Posterior cingulate gyrus (tissue), 11 donors: ENCODE results near the gene ASTN2.

Experiments used
- DNase-seq, 10 donors: peaks; one replicate each; pipeline versions ENCODE4 v3.0.0 to v3.0.0-alpha.2; 2020 to 2021; ENCODE audit warnings: mixed read lengths in 3 of 10
- intact Hi-C: fragments of 100-400 bp; cut with DNase I; formaldehyde crosslinking; loops from one replicate; pipeline ENCODE4 v1.15.1; 2023

The ASTN2 gene

GRCh38 chr9:116587919-116588318 is 826.9 kb downstream of the ASTN2 start:
- intact Hi-C loops: no loop called here
- DNase-seq: no peak

- intact Hi-C loops: no loop called here
- no peak for DNase-seq
Observed at GRCh38 chr9:116585896-116586295, 829.0 kb downstream of the ASTN2 start.

- DNase-seq: no peak
- intact Hi-C loops: no loop called here
Observed at GRCh38 chr9:116585204-116585603, 829.7 kb downstream of the ASTN2 start.

GRCh38 chr9:116580853-116581252 is 834.0 kb downstream of the ASTN2 start:
- no peak for DNase-seq
- intact Hi-C loops: no loop called here

GRCh38 chr9:116576386-116576785 is 838.5 kb downstream of the ASTN2 start:
- DNase-seq: no peak
- intact Hi-C loops: loop anchor here (10.0 kb wide), 1 partner anchor 68 kb away; no protein-coding TSS in a partner anchor

- DNase-seq: no peak
- intact Hi-C loops: loop anchor here (5.0 to 10.0 kb wide), 2 partner anchors 71 to 422 kb away; partner anchors contain the start of gene PAPPA
Observed at GRCh38 chr9:116574027-116574679, 840.7 kb downstream of the ASTN2 start.

GRCh38 chr9:116572095-116572748 is 842.6 kb downstream of the ASTN2 start:
- intact Hi-C loops: loop anchor here (2.0 to 10.0 kb wide), 3 partner anchors 73 to 979 kb away; partner anchors contain the start of gene PAPPA
- DNase-seq: peak; percentile 61 to 95 (median 76)

- intact Hi-C loops: no loop called here
- no peak for DNase-seq
Observed at GRCh38 chr9:116569111-116569510, 845.7 kb downstream of the ASTN2 start.

GRCh38 chr9:116566677-116567488 is 848.0 kb downstream of the ASTN2 start:
- DNase-seq: no peak
- intact Hi-C loops: no loop called here

GRCh38 chr9:116565986-116566385 is 848.9 kb downstream of the ASTN2 start:
- intact Hi-C loops: no loop called here

GRCh38 chr9:116564266-116564793 is 850.5 kb downstream of the ASTN2 start:
- no peak for DNase-seq
- intact Hi-C loops: no loop called here

More at GRCh38 chr9:116565986-116566385, 848.9 kb downstream of the ASTN2 start:
- no peak for DNase-seq

GRCh38 chr9:116558818-116559540 is 855.9 kb downstream of the ASTN2 start:
- DNase-seq: no peak
- intact Hi-C loops: no loop called here

- DNase-seq: no peak
- intact Hi-C loops: no loop called here
Observed at GRCh38 chr9:116558035-116558434, 856.8 kb downstream of the ASTN2 start.

GRCh38 chr9:116555556-116556155 is 859.2 kb downstream of the ASTN2 start:
- DNase-seq: no peak
- intact Hi-C loops: no loop called here

- intact Hi-C loops: no loop called here
- peak in 1 of 10 donors; percentile 85 for DNase-seq
Observed at GRCh38 chr9:116555119-116555518, 859.7 kb downstream of the ASTN2 start.

GRCh38 chr9:116550696-116551436 is 864.0 kb downstream of the ASTN2 start:
- DNase-seq: no peak
- intact Hi-C loops: no loop called here

- intact Hi-C loops: no loop called here
- no peak for DNase-seq
Observed at GRCh38 chr9:116549786-116550660, 864.8 kb downstream of the ASTN2 start.

- intact Hi-C loops: no loop called here
- DNase-seq: peak in 4 of 10 donors; percentile 18 to 75 (median 47)
Observed at GRCh38 chr9:116549061-116549664, 865.7 kb downstream of the ASTN2 start.
